GM06990 (cell line): ENCODE data around the gene RFTN1.

Experiments used
- DNase-seq: peaks from one replicate; pipeline ENCODE4 v3.0.0-alpha.2; 2011; ENCODE audit not compliant: insufficient read length; ENCODE audit errors: extremely low read depth
- H3K27me3 ChIP-seq: replicated peaks from 2 replicates; pipeline ENCODE4 v1.6.0; 2011; ENCODE audit warnings: low read length; ENCODE audit not compliant: control insufficient read depth, insufficient read depth
- H3K36me3 ChIP-seq: 2 replicates; pipeline ENCODE4 v1.5.1; 2011; ENCODE audit warnings: low read length; ENCODE audit not compliant: control insufficient read depth, insufficient read depth
- H3K4me3 ChIP-seq: replicated peaks from 2 replicates; pipeline ENCODE4 v1.5.1; 2011; ENCODE audit warnings: low read depth, mild to moderate bottlenecking, control low read depth, low read length
- CTCF ChIP-seq: IDR thresholded peaks from 2 replicates; pipeline ENCODE4 v1.5.1; 2011; ENCODE audit warnings: low read length, control low read depth, mild to moderate bottlenecking, inconsistent platforms; ENCODE audit not compliant: insufficient read depth, poor library complexity, severe bottlenecking

The RFTN1 gene

GRCh38 chr3:16325850-16326249 is 187.6 kb downstream of the RFTN1 start:
- peaks cover 45% of the 10 kb centered on the region for H3K36me3 ChIP-seq
- H3K4me3 ChIP-seq: no peak overlapping the region
- DNase-seq: no peak
- no peaks in the 10 kb centered on the region for H3K27me3 ChIP-seq
- no peak for TF ChIP-seq CTCF

- Histone ChIP-seq H3K36me3 (peaks cover 40% of the 10 kb centered on the region), H3K27me3 (no peaks in the 10 kb centered on the region), H3K4me3 (no peak overlapping the region)
- DNase-seq: no peak
- TF ChIP-seq CTCF: no peak
Observed at GRCh38 chr3:16323737-16324136, 189.8 kb downstream of the RFTN1 start.

GRCh38 chr3:16322189-16322588 is 191.3 kb downstream of the RFTN1 start:
- DNase-seq: no peak
- Histone ChIP-seq H3K4me3 (no peak overlapping the region), H3K36me3 (peaks cover 46% of the 10 kb centered on the region), H3K27me3 (no peaks in the 10 kb centered on the region)
- TF ChIP-seq CTCF: no peak

GRCh38 chr3:16320711-16321110 is 192.8 kb downstream of the RFTN1 start:
- no peak for DNase-seq
- no peak for TF ChIP-seq CTCF
- Histone ChIP-seq H3K4me3 (no peak overlapping the region), H3K36me3 (peaks cover 48% of the 10 kb centered on the region), H3K27me3 (no peaks in the 10 kb centered on the region)

GRCh38 chr3:16319723-16320122 is 193.8 kb downstream of the RFTN1 start:
- DNase-seq: no peak
- H3K4me3 ChIP-seq: no peak overlapping the region
- H3K27me3 ChIP-seq: no peaks in the 10 kb centered on the region
- TF ChIP-seq CTCF: no peak
- peaks cover 48% of the 10 kb centered on the region for H3K36me3 ChIP-seq

GRCh38 chr3:16319307-16319706 is 194.2 kb downstream of the RFTN1 start:
- DNase-seq: no peak
- H3K27me3 ChIP-seq: no peaks in the 10 kb centered on the region
- no peak overlapping the region for H3K4me3 ChIP-seq
- H3K36me3 ChIP-seq: peaks cover 48% of the 10 kb centered on the region
- TF ChIP-seq CTCF: peak; percentile 65
